ENCODE measurements around the gene NCKAP5. TPM values are rescaled to one million over a fixed set of nuclear protein-coding genes. Genes with fewer than 3 reads are reported as not detected.

The NCKAP5 gene
- total RNA-seq, 2 experiments from 2014 or later = not detected

GRCh38 chr2:133138693-133139092 is 429.6 kb downstream of the NCKAP5 start:
- POLR2A ChIA-PET = no interaction called here

GRCh38 chr2:133135035-133135654 is 433.1 kb downstream of the NCKAP5 start:
- ChIA-PET POLR2A (no interaction called here), CTCF (no interaction called here)

More at GRCh38 chr2:133138693-133139092, 429.6 kb downstream of the NCKAP5 start:
- CTCF ChIA-PET = no interaction called here

- CTCF ChIA-PET = no interaction called here
These were observed 437.6 kb downstream of the NCKAP5 start for GRCh38 chr2:133130548-133131246.

GRCh38 chr2:133124446-133124845 is 443.8 kb downstream of the NCKAP5 start:
- ChIA-PET CTCF (no interaction called here), POLR2A (no interaction called here)

More at GRCh38 chr2:133130548-133131246, 437.6 kb downstream of the NCKAP5 start:
- POLR2A ChIA-PET = no interaction called here

- ChIA-PET POLR2A (no interaction called here), CTCF (no interaction called here)
These were observed 444.4 kb downstream of the NCKAP5 start for GRCh38 chr2:133123904-133124303.

GRCh38 chr2:133123393-133123792 is 444.9 kb downstream of the NCKAP5 start:
- CTCF ChIA-PET = no interaction called here
- POLR2A ChIA-PET = no interaction called here

- ChIA-PET CTCF (no interaction called here), POLR2A (no interaction called here)
These were observed 445.7 kb downstream of the NCKAP5 start for GRCh38 chr2:133122529-133122928.

GRCh38 chr2:133120310-133120709 is 448.0 kb downstream of the NCKAP5 start:
- ChIA-PET CTCF (no interaction called here), POLR2A (no interaction called here)

GRCh38 chr2:133110201-133110600 is 458.1 kb downstream of the NCKAP5 start:
- ChIA-PET CTCF (no interaction called here), POLR2A (no interaction called here)

- POLR2A ChIA-PET = no interaction called here
- CTCF ChIA-PET = no interaction called here
These were observed 458.5 kb downstream of the NCKAP5 start for GRCh38 chr2:133109772-133110171.

GRCh38 chr2:133107058-133107815 is 461.0 kb downstream of the NCKAP5 start:
- ChIA-PET POLR2A (no interaction called here), CTCF (no interaction called here)

- ChIA-PET POLR2A (no interaction called here), CTCF (no interaction called here)
These were observed 463.4 kb downstream of the NCKAP5 start for GRCh38 chr2:133104871-133105270.

- CTCF ChIA-PET = no interaction called here
- POLR2A ChIA-PET = no interaction called here
These were observed 469.5 kb downstream of the NCKAP5 start for GRCh38 chr2:133098787-133099186.

- ChIA-PET POLR2A (no interaction called here), CTCF (no interaction called here)
These were observed 470.6 kb downstream of the NCKAP5 start for GRCh38 chr2:133097666-133098065.

GRCh38 chr2:133092571-133092970 is 475.7 kb downstream of the NCKAP5 start:
- POLR2A ChIA-PET = no interaction called here

GRCh38 chr2:133090358-133090757 is 477.9 kb downstream of the NCKAP5 start:
- POLR2A ChIA-PET = no interaction called here
- CTCF ChIA-PET = no interaction called here

More at GRCh38 chr2:133092571-133092970, 475.7 kb downstream of the NCKAP5 start:
- CTCF ChIA-PET = no interaction called here

GRCh38 chr2:133086176-133086575 is 482.1 kb downstream of the NCKAP5 start:
- POLR2A ChIA-PET = no interaction called here
- CTCF ChIA-PET = no interaction called here

GRCh38 chr2:133085646-133086045 is 482.6 kb downstream of the NCKAP5 start:
- ChIA-PET POLR2A (no interaction called here), CTCF (no interaction called here)

GRCh38 chr2:133082034-133082433 is 486.2 kb downstream of the NCKAP5 start:
- ChIA-PET CTCF (no interaction called here), POLR2A (no interaction called here)

GRCh38 chr2:133080822-133081221 is 487.4 kb downstream of the NCKAP5 start:
- CTCF ChIA-PET = no interaction called here
- POLR2A ChIA-PET = no interaction called here

GRCh38 chr2:133078667-133079411 is 489.4 kb downstream of the NCKAP5 start:
- POLR2A ChIA-PET = no interaction called here
- CTCF ChIA-PET = no interaction called here
